GM18511 (cell line): ENCODE data around the gene PAFAH2.
"Not testable (repeated sequence)": the region's sequence is repeated elsewhere in the genome, so short reads cannot be mapped to it uniquely, and the experiment has no call there.

Experiments
- ATAC-seq: cut with Tn5 transposase; IDR thresholded peaks from one replicate; pipeline ENCODE4 v1.9.1; 2021; ENCODE audit warnings: mild to moderate bottlenecking, moderate library complexity; ENCODE audit not compliant: unreplicated experiment

Gene PAFAH2

DNA sequence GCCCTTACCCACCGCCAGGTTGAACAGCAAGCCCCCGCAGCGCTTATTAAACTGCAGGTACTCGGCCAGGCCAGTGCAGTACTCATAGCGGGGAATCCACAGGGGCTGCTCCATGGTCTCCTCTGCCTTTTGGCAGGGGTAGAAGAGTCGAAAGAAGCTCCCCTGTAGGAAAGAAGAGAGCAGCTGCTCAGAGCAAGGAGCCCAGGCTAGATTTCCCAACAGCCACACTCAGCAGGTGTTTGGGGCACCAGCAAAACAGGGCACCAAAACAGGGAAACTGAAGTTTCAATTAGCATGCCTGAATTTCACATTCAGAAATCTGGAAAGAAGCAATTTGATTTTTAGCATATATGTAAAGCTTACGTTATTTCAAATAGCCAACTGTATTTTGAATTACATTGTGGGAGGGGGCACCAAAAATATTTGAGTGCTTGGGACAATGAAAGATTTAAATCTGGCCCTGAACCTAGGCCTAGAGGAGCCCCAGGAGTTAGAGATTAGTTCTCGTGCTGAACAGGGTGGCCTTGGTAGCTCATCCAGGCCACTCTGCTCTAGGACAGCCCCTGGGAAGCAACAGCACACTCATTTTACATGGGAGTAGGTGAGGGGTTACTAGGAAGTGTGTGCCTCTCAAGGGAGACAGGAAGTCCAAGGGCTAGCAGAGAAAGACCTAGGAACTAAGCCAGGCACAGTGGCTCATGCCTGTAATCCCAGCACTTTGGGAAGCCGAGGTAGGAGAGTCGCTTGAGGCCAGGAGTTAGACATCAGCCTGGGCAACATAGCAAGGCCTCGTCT is 8.2 kb downstream of the PAFAH2 start:
- ATAC-seq: no peak

DNA sequence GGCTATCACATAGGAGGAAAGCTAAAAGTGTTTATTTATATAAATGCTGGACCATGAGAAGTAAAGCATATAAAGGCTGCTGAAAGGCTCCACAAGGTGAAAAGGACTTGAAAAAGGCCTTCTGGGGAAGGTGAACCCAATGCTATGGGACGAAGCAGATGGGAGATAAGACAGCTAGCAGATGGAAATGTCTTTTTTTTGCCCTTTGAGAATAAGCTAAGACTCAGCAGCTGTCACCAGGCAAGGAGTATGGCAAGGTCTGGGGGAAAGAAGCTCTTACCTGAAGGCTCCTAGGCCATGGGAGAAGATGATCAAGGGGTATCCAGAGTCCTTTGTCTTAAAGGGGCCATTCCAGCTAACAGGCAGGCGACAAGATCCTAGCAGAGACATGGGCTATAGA is 9.9 kb downstream of the PAFAH2 start:
- ATAC-seq: no peak

DNA sequence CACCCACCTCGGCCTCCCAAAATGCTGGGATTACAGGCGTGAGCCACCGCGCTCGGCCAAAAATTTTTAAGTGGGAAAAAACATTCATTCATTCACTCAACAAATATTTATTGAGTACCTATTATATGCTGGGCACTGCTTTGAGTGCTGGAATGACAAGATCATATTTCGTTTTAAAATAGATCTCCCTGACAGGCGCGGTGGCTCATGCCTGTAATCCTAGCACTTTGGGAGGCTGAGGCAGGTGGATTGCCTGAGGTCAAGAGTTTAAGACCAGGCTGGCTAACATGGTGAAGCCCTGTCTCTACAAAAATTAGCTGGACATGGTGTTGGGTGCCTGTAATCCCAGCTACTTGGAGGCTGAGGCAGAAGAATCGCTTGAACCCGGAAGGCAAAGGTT is 11.1 kb downstream of the PAFAH2 start:
- ATAC-seq: not testable (repeated sequence)

DNA sequence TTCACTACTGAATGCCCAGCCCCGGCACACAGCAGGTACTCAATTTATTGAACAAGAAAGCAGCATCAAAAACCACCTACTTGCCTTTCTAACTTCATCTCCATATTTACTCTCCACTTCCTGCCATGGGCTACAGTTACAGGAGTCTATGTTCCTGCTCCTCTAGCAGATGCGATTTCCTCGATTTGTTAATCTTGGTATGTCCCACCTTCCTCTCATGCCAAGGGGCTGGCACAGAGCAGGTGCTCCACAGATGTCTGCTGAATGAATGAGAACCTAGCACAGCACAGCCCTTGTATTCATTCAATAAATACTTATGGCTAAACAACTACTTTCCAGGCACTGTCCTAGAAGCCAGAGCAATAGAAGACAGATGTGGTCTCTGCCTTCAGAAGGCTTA is 12.2 kb downstream of the PAFAH2 start:
- no peak for ATAC-seq

DNA sequence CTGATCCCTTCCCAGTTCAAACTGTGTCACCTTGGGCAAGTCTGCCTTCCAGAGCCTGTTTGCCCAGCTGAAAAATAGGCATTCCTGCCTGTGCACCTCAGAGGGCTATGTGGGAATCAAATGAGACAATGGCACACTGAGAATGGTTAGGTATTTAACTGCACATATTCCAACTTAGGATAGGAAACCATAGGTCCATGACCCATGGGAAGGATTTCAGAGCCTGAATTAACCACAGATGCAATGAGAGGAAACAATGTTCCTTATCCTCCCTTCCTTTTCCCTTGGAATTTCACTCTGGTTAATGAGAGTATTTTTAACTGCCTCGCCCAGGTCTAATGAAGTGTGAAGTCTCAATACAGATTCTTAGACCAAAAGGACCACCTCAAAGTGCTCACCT is 12.7 kb downstream of the PAFAH2 start:
- ATAC-seq: no peak

DNA sequence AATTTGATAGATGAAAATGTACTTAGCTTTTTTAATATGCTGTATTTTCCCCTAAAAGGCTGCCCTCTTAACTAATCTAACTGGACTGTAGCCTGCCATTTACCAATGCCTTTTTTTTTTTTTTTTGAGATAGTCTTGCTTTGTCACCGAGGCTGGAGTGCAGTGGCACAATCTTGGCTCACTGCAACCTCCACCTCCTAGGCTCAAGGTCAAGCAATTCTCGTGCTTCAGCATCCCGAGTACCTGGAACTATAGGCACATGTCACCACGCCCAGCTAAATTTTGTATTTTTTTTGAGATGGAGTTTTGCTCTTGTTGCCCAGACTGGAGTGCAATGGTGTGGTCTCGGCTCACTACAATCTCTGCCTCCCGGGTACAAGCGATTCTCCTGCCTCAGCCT is 18.7 kb downstream of the PAFAH2 start:
- ATAC-seq: no peak

DNA sequence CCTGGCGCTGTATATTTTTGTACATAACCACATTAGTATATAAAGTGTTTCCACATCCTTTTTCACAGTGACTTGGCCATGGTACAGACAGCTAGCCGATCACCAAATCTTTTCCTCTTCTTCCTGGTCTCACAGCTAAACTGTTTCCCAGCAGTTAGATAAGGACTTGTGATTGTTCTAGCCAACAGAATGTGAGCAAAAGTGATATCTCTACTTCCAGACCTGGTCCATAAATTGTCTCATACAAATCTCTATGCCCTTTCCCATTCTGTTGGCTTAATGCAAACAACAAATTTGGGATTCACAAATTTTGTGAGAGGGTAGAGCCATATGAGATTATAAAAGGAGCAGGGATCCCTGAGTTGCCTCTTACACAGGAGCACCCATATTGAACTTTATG is 19.5 kb downstream of the PAFAH2 start:
- no peak for ATAC-seq

DNA sequence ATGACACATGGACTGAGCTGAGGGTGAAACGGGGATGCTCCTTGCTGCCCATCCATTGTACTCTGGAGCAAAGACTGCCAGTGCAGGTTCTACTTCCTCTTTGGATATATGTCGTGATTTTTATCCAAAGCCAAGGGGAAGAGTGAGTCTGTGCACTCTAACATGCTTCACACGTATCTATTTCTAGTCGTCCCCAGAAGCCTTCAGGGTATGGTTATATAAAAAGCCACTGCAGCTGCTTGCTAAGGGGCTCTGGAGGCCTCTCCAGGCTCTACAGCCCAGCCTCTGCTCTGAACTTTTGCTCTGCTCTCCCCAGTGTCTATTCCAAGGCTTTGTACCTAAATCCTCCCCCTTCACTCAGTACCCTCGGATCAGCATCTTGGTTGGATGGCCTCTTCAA is 20.1 kb downstream of the PAFAH2 start:
- ATAC-seq: no peak

DNA sequence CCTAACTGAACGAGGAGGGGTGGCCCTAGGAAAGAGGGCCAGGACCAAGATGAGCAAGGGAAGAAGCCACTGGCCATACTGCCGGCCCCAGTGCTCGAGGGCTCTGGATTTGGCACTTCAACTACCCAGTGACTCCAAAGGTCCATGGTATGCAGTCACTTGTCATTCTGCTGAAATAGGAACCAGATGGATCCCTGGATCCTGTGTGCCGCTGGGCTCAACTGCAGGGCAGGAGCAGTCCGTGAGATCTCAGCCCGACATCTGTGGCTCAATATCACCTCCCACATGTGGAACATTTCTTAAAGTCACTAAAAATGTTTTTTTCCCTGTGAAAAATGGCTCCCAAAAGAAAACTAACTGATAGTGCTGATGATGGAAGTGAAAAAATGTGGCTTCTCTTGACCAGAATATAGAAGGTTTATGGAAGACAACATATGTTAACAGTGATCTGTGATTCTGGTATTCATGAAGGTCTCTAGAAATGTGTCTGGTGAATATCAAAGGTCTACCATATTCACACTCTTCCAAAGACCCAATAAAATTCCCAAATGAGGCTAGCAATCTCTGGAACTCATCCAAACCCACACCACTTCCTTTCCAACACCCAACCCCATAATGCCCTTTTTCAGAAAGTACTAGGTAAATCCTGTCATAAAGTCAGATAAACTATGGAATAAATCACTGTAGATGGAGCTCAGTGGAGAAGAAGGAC is 24.1 kb downstream of the PAFAH2 start:
- no peak for ATAC-seq

DNA sequence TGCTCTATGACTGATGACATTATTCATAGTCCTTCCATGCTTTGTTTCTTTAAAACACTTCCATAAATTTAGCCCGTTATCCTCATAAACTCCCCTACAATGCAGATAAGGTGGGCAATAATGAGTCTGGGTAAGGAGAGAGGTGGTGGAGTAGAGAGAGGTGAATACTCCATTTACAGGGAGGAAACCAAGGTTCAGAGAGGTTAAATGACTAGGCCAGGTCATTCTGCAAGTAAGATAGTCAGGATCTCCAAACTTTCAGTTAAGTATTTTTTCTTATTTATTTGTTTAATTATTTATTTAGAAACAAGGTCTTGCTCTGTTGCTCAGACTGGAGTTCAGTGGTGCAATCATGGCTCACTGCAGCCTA is 26.1 kb downstream of the PAFAH2 start:
- no peak for ATAC-seq

DNA sequence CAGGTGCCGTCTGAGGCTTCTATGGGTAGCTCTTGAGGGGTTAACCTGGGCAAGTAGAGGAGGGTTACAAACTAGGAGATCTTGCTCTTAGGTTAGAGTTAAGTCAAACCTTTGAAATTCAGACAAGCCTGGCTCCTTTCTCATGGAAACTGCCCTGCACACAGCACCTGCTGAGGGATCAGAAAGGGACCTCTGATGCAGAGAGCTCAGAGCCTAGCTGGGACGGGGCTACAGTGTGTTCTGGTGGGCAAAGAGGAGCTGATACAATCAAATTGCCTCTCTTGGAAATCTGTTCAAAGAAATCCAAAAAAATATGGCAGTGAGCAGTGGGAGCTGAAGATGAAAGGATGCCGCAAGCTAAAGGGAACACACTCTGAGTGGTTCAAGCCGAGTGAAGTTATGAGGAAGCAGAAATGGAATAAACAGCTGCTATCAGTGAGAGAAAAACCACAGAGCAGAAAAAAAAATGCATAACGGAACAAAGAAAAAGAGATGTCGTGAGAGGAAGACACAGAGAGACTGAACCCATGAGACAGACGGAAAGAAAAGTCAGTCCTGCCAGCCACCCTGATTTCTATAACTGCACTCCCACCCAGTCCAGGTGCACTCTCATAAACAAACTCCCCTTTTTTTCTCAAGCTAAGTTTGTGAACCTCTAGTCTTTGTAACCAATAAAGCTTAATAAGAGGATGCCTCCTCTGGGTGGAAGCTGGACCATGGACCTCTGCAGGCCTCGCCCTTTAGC is 26.6 kb downstream of the PAFAH2 start:
- no peak for ATAC-seq

DNA sequence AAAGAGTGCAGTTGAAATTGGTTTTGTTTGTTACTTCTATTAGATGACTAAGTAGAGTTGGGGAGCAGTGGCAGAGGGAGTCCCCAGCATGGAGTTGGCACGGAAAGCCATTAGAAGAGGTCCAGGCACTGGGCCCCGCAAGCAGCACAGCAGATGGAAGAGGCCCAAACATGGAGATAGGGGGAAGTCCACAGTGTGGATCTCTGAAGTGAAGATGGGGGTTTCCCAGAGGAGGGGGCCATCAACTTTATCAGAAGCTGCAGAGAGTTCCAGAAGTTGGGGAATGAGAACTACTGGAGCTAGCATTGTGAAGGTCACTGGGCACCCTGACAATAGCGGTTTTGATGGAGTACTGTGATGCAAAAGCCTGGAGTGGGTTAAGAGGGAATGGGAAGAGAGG is 30.6 kb downstream of the PAFAH2 start:
- ATAC-seq: no peak

DNA sequence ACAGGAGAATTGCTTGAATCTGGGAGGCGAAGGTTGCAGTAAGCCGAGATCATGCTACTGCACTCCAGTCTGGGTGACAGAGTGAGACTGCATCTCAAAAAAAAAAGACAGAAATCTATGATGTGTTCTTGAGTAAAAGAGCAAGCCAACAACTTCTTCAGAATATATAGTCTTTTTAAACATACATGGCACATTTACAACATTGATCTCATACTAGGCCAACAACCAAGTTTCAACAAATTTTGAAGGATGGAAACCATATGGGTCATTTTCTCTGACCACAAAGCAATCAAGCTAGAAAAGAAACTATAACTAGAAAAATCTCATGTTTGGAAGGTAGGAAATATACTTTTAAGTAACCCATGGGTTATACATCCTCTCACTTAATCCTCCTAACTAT is 38.3 kb downstream of the PAFAH2 start:
- no peak for ATAC-seq

DNA sequence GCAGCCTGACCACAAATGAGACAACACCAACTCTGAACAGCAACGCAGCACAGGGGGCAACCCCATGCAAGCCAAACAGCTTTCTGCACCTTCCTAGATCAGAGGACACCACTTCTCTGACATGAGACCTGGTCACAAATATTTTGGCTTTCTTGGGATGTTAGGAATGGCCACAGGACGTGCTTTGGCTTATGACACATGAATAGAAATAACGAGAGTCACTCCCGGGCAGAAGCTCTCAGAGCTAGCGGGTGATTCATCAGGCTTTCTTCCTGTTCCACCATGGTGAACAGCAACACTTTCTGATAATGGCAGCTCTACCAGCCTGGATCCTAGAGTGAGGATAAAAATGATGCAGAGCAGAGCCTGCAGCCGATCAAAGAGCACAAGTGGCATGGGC is 39.4 kb downstream of the PAFAH2 start:
- ATAC-seq: no peak

DNA sequence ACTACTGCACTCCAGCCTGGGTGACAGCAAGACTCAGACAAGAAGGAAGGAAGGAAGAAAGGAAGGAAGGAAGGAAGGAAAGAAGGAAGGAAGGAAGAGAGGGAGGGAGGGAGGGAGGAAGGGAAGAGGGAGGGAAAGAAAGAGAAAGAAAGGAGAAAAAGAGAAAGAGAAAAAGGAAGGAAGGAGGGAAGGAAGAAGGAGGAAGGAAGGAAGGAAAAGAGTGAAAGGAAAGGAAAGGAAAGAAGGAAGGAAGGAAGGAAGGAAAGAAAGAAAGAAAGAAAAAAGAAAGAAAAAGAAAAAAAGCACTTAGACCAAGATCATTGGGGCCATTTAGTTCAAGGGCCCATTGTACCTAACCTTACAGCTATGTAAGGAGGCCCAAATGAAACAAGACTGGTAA is 42.3 kb downstream of the PAFAH2 start:
- ATAC-seq: no peak

DNA sequence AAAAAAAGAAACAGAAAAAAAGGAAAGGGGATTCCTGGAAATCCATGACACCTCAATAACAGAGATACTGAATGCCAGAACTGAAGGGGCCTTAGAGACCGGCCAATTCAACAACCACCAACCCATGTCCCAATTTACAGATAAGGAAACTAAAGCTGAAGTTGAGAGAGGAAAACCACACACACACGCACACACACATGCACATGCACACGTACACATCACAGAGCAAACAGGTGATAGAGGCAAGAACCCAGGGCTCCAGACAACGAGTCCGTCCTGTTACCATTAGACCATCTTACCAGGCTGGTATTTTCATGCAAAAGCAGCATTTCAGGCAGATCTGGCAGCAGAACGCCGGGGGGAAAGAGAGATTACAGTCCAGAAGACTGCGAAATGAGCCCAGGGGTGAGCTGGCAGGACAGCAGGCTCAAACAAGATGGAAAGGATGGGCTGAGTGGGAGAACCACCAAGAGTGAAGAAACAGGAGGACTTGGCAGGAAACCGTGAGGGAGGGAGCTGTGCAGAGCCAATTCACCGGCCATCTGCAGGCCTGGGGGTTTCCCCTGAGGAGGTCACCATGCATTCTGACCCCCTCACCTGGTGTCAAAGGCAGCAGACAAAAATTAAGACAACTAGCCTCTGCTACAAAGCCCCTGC is 43.5 kb downstream of the PAFAH2 start:
- no peak for ATAC-seq

DNA sequence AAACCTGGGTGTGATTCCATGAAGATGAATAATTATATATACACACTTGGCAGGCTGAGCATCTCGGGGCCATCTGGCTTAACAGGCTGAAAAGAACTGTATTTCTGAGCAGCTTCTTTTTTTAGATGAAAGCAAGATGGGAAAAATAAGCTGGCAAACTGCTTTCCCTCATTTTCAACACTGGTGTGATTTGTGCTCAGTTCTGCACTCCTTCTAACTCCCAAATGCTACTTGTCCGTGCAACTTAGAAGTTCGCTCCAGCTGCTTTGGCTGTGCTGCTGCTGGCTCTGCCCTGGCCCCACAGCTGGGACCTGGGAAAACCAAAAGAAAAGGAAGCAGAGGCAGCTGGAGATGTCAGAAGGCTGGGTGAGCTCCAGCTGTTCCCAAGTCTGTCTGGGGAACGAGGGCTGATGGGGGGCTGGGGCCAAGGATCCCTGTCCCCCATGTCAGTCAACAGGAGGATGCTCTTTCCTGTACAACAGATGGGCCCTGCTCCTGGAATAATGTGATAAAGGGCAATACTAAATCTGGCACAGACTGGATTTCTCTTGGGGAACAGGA is 44.9 kb downstream of the PAFAH2 start:
- ATAC-seq: no peak

DNA sequence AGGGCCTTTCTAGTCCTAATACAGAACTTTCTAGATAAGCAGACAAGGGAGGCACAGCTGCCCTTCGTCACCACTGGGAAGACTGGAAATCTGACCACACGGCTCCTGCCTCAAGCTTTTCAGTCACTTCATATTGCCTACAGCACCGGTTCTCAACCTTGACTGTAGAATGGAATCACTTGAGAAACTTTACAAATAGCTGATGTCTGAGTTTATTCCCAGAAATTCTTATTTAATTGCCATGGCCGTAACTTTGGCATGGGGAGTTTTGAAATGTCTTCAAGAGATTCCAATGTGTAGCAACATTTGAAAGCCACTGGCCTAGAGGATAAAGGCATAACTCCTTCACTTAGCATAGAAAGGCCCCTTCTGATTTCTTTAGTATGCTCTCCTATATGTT is 49.2 kb downstream of the PAFAH2 start:
- ATAC-seq: no peak

DNA sequence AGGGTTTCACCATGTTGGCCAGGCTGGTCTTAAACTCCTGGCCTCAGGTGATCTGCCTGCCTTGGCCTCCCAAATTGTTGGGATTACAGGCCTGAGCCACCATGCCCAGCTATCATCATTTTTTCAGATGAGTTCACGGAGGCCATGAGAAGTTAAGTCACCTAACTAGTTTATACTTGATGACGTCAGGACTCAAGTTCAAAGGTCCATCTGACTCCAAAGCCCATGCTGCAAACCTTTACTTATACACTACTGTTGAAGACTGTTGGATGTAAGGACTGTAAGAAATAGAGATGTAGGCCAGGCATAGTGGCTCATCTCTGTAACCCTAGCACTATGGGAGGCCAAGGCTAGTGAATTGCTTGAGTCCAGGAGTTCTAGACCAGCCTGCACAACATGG is 50.8 kb downstream of the PAFAH2 start:
- no peak for ATAC-seq

DNA sequence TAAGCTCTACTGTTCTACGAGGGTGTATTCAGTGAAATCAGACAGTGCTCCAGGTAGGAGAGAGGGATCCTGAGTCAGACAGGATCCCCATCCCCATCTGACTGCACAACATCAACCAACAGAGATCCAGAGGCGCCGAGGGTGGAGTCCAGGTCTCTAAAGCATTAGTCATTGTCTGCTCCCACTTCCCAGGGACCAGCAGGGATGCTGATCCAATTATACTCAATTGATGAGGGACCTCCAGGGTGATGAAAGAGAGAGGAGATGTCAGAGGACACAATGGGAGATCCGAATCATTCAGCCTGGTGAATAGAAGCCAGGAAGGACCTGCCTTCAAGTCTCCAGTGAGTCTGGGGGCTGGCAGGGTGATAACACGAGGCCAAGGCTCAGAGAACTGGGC is 52.1 kb downstream of the PAFAH2 start:
- ATAC-seq: no peak

DNA sequence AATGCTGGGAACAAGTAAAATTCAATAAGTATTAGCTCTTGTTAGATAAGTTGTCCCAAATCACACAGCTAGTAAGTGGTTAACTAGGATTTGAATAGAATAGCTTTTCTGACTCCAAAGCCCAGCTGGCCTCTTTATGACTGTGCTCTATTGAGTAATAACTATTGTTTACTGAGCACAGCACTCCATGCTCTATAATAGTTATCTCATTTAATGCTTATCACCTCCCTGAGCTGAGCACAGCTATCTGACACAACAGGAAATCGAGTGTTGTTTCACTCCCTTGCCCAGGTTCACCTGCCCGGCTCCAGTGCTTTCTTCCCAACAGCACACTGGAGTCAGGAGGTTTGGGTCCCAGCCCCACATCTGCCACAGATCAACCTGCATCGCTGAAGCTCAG is 52.9 kb downstream of the PAFAH2 start:
- no peak for ATAC-seq
